ENCODE data around the gene RGCC.

The RGCC gene

GRCh38 chr13:41454170-41454569 is 3.2 kb upstream of the RGCC start:
- DNase-seq, result no peak

- no peak for DNase-seq
Measured at GRCh38 chr13:41455725-41456419, 1.5 kb upstream of the RGCC start.

GRCh38 chr13:41457589-41458186 is 338 bp downstream of the RGCC start:
- DNase-seq, result peak; percentile 22 to 42

GRCh38 chr13:41458187-41458760 is 924 bp downstream of the RGCC start:
- DNase-seq, result peak; percentile 60 to 71

GRCh38 chr13:41458761-41459431 is 1.5 kb downstream of the RGCC start:
- peak; percentile 58 to 67 for DNase-seq

- DNase-seq, result no peak
Measured at GRCh38 chr13:41459432-41460073, 2.2 kb downstream of the RGCC start.

GRCh38 chr13:41460074-41460465 is 2.7 kb downstream of the RGCC start:
- no peak for DNase-seq

GRCh38 chr13:41460930-41461329 is 3.6 kb downstream of the RGCC start:
- no peak for DNase-seq

- DNase-seq, result no peak
Measured at GRCh38 chr13:41461527-41462139, 4.3 kb downstream of the RGCC start.

GRCh38 chr13:41462427-41462826 is 5.1 kb downstream of the RGCC start:
- DNase-seq, result no peak

- peak; percentile 47 to 64 for DNase-seq
Measured at GRCh38 chr13:41463838-41464602, 6.7 kb downstream of the RGCC start.

GRCh38 chr13:41465241-41465847 is 8.0 kb downstream of the RGCC start:
- DNase-seq, result peak; percentile 83 to 86

- DNase-seq, result no peak
Measured at GRCh38 chr13:41465898-41466320, 8.6 kb downstream of the RGCC start.

GRCh38 chr13:41467425-41467945 is 10.1 kb downstream of the RGCC start:
- no peak for DNase-seq

GRCh38 chr13:41468631-41469030 is 11.3 kb downstream of the RGCC start:
- DNase-seq, result no peak

- DNase-seq, result peak; percentile 50 to 65
Measured at GRCh38 chr13:41470196-41470595, 12.8 kb downstream of the RGCC start.

- DNase-seq, result no peak
Measured at GRCh38 chr13:41471785-41472184, 14.4 kb downstream of the RGCC start.

GRCh38 chr13:41487222-41487621 is 29.9 kb downstream of the RGCC start:
- DNase-seq, result no peak

- no peak for DNase-seq
Measured at GRCh38 chr13:41488124-41488523, 30.8 kb downstream of the RGCC start.

- DNase-seq, result no peak
Measured at GRCh38 chr13:41490371-41491015, 33.1 kb downstream of the RGCC start.

GRCh38 chr13:41491436-41491835 is 34.1 kb downstream of the RGCC start:
- no peak for DNase-seq
